Measurements from ENCODE around the gene ARL4D.

DNA sequence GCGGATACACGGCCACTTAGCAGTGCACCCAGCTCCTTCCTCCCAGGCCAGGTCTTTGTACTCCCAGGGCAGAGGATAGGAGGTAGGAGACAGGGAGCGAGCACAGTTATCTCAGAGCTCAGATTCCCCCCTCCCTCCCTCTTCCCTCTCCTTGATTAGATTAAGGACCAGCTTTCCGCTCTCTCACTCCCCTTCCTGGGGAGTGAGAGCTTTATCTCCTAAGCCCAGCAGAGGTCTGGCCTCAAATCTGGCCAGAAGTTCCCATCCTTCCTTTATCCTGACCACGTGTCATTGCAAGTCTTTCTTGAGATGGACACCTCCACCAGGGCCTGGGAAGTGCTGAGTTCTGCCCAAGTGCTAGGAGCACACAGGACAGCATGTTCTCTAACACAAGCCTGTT lies 5.1 kb downstream of the ARL4D start:
- TF ChIP-seq, protein P1, sequence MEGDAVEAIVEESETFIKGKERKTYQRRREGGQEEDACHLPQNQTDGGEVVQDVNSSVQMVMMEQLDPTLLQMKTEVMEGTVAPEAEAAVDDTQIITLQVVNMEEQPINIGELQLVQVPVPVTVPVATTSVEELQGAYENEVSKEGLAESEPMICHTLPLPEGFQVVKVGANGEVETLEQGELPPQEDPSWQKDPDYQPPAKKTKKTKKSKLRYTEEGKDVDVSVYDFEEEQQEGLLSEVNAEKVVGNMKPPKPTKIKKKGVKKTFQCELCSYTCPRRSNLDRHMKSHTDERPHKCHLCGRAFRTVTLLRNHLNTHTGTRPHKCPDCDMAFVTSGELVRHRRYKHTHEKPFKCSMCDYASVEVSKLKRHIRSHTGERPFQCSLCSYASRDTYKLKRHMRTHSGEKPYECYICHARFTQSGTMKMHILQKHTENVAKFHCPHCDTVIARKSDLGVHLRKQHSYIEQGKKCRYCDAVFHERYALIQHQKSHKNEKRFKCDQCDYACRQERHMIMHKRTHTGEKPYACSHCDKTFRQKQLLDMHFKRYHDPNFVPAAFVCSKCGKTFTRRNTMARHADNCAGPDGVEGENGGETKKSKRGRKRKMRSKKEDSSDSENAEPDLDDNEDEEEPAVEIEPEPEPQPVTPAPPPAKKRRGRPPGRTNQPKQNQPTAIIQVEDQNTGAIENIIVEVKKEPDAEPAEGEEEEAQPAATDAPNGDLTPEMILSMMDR (IDR thresholded peaks at IDR 0.05; ENCODE audit: low read length): no peak
- TF ChIP-seq EZH2 (IDR thresholded peaks at IDR 0.05; ENCODE audit: borderline replicate concordance, low read length): no peak
